ENCODE results near the gene UBA1.

Gene UBA1

GRCh38 chrX:47194194-47194787, 662 bp downstream of the UBA1 start:
- H3K27ac ChIP-seq, result peak overlapping the region; percentile 96
- DNase-seq, result no peak
- no peak for TF ChIP-seq CTCF (IDR thresholded peaks at IDR 0.05; ENCODE audit: low read depth, low read length)

GRCh38 chrX:47196098-47196497, 2.5 kb downstream of the UBA1 start:
- Histone ChIP-seq H3K4me3 (ENCODE audit: low read depth, low read length) (no peak overlapping the region), H3K9me3 (ENCODE audit: severe bottlenecking) (no peaks in the 10 kb centered on the region), H3K27me3 (ENCODE audit: insufficient read depth, low read depth, severe bottlenecking) (peaks cover 13% of the 10 kb centered on the region), H3K36me3 (peaks cover 58% of the 10 kb centered on the region), H3K27ac (no peak overlapping the region)
- no peak for TF ChIP-seq CTCF (IDR thresholded peaks at IDR 0.05; ENCODE audit: low read depth, low read length)
- DNase-seq, result no peak

More at GRCh38 chrX:47194194-47194787, 662 bp downstream of the UBA1 start:
- H3K4me3 ChIP-seq (ENCODE audit: low read depth, low read length), result peak overlapping the region; percentile 89
- no peaks in the 10 kb centered on the region for H3K9me3 ChIP-seq (ENCODE audit: severe bottlenecking)
- H3K36me3 ChIP-seq, result peaks cover 42% of the 10 kb centered on the region
- peaks cover 31% of the 10 kb centered on the region for H3K27me3 ChIP-seq (ENCODE audit: insufficient read depth, low read depth, severe bottlenecking)

- no peak for DNase-seq
- no peak for TF ChIP-seq CTCF (IDR thresholded peaks at IDR 0.05; ENCODE audit: low read depth, low read length)
- Histone ChIP-seq H3K36me3 (peaks cover 72% of the 10 kb centered on the region), H3K9me3 (ENCODE audit: severe bottlenecking) (no peaks in the 10 kb centered on the region), H3K4me3 (ENCODE audit: low read depth, low read length) (no peak overlapping the region), H3K27me3 (ENCODE audit: insufficient read depth, low read depth, severe bottlenecking) (peaks cover 7% of the 10 kb centered on the region), H3K27ac (no peak overlapping the region)
These were observed 3.9 kb downstream of the UBA1 start for GRCh38 chrX:47197526-47197925.

- Histone ChIP-seq H3K4me3 (ENCODE audit: low read depth, low read length) (no peak overlapping the region), H3K27me3 (ENCODE audit: insufficient read depth, low read depth, severe bottlenecking) (peaks cover under 1% of the 10 kb centered on the region), H3K27ac (no peak overlapping the region), H3K9me3 (ENCODE audit: severe bottlenecking) (no peaks in the 10 kb centered on the region), H3K36me3 (peaks cover 78% of the 10 kb centered on the region)
- no peak for TF ChIP-seq CTCF (IDR thresholded peaks at IDR 0.05; ENCODE audit: low read depth, low read length)
- no peak for DNase-seq
These were observed 4.5 kb downstream of the UBA1 start for GRCh38 chrX:47198026-47198686.

- DNase-seq, result no peak
- no peak for TF ChIP-seq CTCF (IDR thresholded peaks at IDR 0.05; ENCODE audit: low read depth, low read length)
- no peak overlapping the region for H3K4me3 ChIP-seq (ENCODE audit: low read depth, low read length)
- H3K9me3 ChIP-seq (ENCODE audit: severe bottlenecking), result no peaks in the 10 kb centered on the region
- no peak overlapping the region for H3K27ac ChIP-seq
- H3K27me3 ChIP-seq (ENCODE audit: insufficient read depth, low read depth, severe bottlenecking), result no peaks in the 10 kb centered on the region
- H3K36me3 ChIP-seq, result peaks cover 81% of the 10 kb centered on the region
These were observed 5.1 kb downstream of the UBA1 start for GRCh38 chrX:47198687-47199080.

Measured in WERI-Rb-1 (cell line).